Mammary epithelial cell (primary cell): Measurements from ENCODE around the gene BICRAL.

ENCODE experiments used
- EZH2 ChIP-seq: IDR thresholded peaks from 2 replicates; pipeline ENCODE4 v1.6.1; 2012; ENCODE audit warnings: low read length, inconsistent platforms, borderline replicate concordance
- TF ChIP-seq, protein P1 (sequence below), 2 donors: IDR thresholded peaks in 1 of 2; conservative IDR thresholded peaks in 1 of 2; 2 replicates each; pipeline ENCODE4 v1.5.1; 2011 to 2012; ENCODE audit warnings: inconsistent platforms in 2 of 2, low read length in 2 of 2, mild to moderate bottlenecking in 2 of 2, control low read depth in 1 of 2, low read depth in 1 of 2; ENCODE audit not compliant: insufficient read depth in 1 of 2; ENCODE audit errors: extremely low read depth in 1 of 2

- TF ChIP-seq EZH2 = no peak
- TF ChIP-seq, protein P1, sequence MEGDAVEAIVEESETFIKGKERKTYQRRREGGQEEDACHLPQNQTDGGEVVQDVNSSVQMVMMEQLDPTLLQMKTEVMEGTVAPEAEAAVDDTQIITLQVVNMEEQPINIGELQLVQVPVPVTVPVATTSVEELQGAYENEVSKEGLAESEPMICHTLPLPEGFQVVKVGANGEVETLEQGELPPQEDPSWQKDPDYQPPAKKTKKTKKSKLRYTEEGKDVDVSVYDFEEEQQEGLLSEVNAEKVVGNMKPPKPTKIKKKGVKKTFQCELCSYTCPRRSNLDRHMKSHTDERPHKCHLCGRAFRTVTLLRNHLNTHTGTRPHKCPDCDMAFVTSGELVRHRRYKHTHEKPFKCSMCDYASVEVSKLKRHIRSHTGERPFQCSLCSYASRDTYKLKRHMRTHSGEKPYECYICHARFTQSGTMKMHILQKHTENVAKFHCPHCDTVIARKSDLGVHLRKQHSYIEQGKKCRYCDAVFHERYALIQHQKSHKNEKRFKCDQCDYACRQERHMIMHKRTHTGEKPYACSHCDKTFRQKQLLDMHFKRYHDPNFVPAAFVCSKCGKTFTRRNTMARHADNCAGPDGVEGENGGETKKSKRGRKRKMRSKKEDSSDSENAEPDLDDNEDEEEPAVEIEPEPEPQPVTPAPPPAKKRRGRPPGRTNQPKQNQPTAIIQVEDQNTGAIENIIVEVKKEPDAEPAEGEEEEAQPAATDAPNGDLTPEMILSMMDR (conservative IDR thresholded peaks at IDR 0.05 in 1 of 2, IDR thresholded peaks at IDR 0.05 in 1 of 2; ENCODE audit: extremely low read depth in 1 of 2, insufficient read depth in 1 of 2, low read depth in 1 of 2, low read length in 2 of 2) = no peak
Measured at GRCh38 chr6:42746463-42747391, 35.1 kb upstream of the BICRAL start.
